Endodermal cell (in vitro differentiated cells): ENCODE results near the gene ACAD10. TPM values are rescaled to one million over a fixed set of nuclear protein-coding genes. Genes with fewer than 3 reads are reported as not detected.

Experiments
- DNase-seq: peaks from one replicate; pipeline ENCODE4 v3.0.0-alpha.2; 2017
- H3K27ac ChIP-seq: 2 replicates; pipeline ENCODE4 v1.5.1; 2013; ENCODE audit warnings: mild to moderate bottlenecking, low read depth, low read length, moderate library complexity
- H3K27me3 ChIP-seq: 2 replicates; pipeline ENCODE4 v1.6.1; 2013; ENCODE audit warnings: mild to moderate bottlenecking, low read length, moderate library complexity; ENCODE audit not compliant: insufficient read depth, control insufficient read depth, poor library complexity, severe bottlenecking
- H3K36me3 ChIP-seq: 2 replicates; pipeline ENCODE4 v1.7.0; 2013; ENCODE audit warnings: mild to moderate bottlenecking, low read length, moderate library complexity; ENCODE audit not compliant: control insufficient read depth, insufficient read depth
- H3K4me1 ChIP-seq: one replicate; pipeline ENCODE4 v1.7.0; 2013; ENCODE audit warnings: low read length; ENCODE audit not compliant: control insufficient read depth, insufficient read depth
- H3K4me3 ChIP-seq: 2 replicates; pipeline ENCODE4 v1.5.1; 2013; ENCODE audit warnings: mild to moderate bottlenecking, low read length, moderate library complexity
- H3K9ac ChIP-seq: 2 replicates; pipeline ENCODE4 v1.6.1; 2013; ENCODE audit warnings: mild to moderate bottlenecking, low read length, moderate library complexity; ENCODE audit not compliant: poor library complexity, severe bottlenecking; ENCODE audit errors: extremely low read depth
- H3K9me3 ChIP-seq: 2 replicates; pipeline ENCODE4 v1.6.1; 2013; ENCODE audit warnings: mild to moderate bottlenecking, low read length, moderate library complexity; ENCODE audit not compliant: control insufficient read depth
- H3K27ac Mint-ChIP-seq: 2 replicates; pipeline ENCODE4 v1.8.0; 2020; ENCODE audit warnings: mixed read lengths
- H3K27me3 Mint-ChIP-seq: 2 replicates; pipeline ENCODE4 v1.8.0; 2021; ENCODE audit warnings: mild to moderate bottlenecking, mixed read lengths; ENCODE audit not compliant: insufficient read depth
- H3K36me3 Mint-ChIP-seq: 2 replicates; pipeline ENCODE4 v1.8.0; 2020; ENCODE audit warnings: low read depth, mixed read lengths
- H3K4me1 Mint-ChIP-seq: 2 replicates; pipeline ENCODE4 v1.8.0; 2020; ENCODE audit warnings: mixed read lengths
- H3K4me3 Mint-ChIP-seq: 2 replicates; pipeline ENCODE4 v1.8.0; 2020; ENCODE audit warnings: mild to moderate bottlenecking, moderate library complexity, mixed read lengths
- H3K9me3 Mint-ChIP-seq: 2 replicates; pipeline ENCODE4 v1.8.0; 2020; ENCODE audit warnings: mild to moderate bottlenecking, mixed read lengths
- CTCF ChIP-seq: fragments of 200-600 bp; sonication (generic); conservative IDR thresholded peaks from 2 replicates; pipeline ENCODE4 v1.5.0; 2021; ENCODE audit warnings: antibody characterized with exemption, mild to moderate bottlenecking
- WGBS, 2 experiments: methylation state at CpG; one replicate each; pipeline versions ENCODE4 v1.1.5 to v1.1.7; 2013; ENCODE audit warnings: missing lambda C conversion rate in 2 of 2, mixed read lengths in 1 of 2; ENCODE audit not compliant: insufficient coverage in 1 of 2, insufficient read length in 1 of 2; 5-methylcytosine and 5-hydroxymethylcytosine counted together
- total RNA-seq, 2 donors: library from RNA; stranded (reverse); fragmentation: NEBNext Ultra II Directional in 1 of 2; extraction: Animal tissue kit (Norgen Biotek cat#: 25700) in 1 of 2; gene quantifications; 2 replicates in 1 of 2; 3 replicates in 1 of 2; pipeline ENCODE4 v1.2.1, GENCODE V29; 2021

Gene ACAD10
- total RNA-seq, 2 donors from 2014 or later = 43.7 to 47.0 TPM

- peaks cover 3% of the 10 kb centered on the region for H3K36me3 ChIP-seq
- Mint-ChIP-seq H3K27me3 (peaks cover 21% of the 10 kb centered on the region), H3K27ac (no peak overlapping the region), H3K4me1 (peaks cover 12% of the 10 kb centered on the region), H3K36me3 (peaks cover 12% of the 10 kb centered on the region), H3K9me3 (peaks cover 12% of the 10 kb centered on the region), H3K4me3 (peak overlapping the region; percentile 84)
- no peaks in the 10 kb centered on the region for H3K4me1 ChIP-seq
- H3K9me3 ChIP-seq = peaks cover 8% of the 10 kb centered on the region
- DNase-seq = no peak
- WGBS, 2 experiments = 90 to 95% methylated on average over 8 to 9 of the region's 9 CpGs
- peak overlapping the region; percentile 91 for H3K4me3 ChIP-seq
- no peak for TF ChIP-seq CTCF
- no peak overlapping the region for H3K27ac ChIP-seq
- H3K9ac ChIP-seq = no peak overlapping the region
- H3K27me3 ChIP-seq = no peaks in the 10 kb centered on the region
These were observed 82.5 kb downstream of the ACAD10 start for GRCh38 chr12:111768159-111768895.

GRCh38 chr12:111769599-111769998 lies 83.7 kb downstream of the ACAD10 start:
- Histone ChIP-seq H3K27ac (no peak overlapping the region), H3K27me3 (no peaks in the 10 kb centered on the region), H3K4me1 (peaks cover 7% of the 10 kb centered on the region), H3K36me3 (peaks cover 3% of the 10 kb centered on the region), H3K9me3 (peaks cover 8% of the 10 kb centered on the region), H3K4me3 (no peak overlapping the region), H3K9ac (no peak overlapping the region)
- peaks cover 17% of the 10 kb centered on the region for H3K27me3 Mint-ChIP-seq
- H3K9me3 Mint-ChIP-seq = peaks cover 12% of the 10 kb centered on the region
- H3K36me3 Mint-ChIP-seq = peaks cover 12% of the 10 kb centered on the region
- no peak for DNase-seq
- TF ChIP-seq CTCF = no peak
- H3K4me1 Mint-ChIP-seq = peaks cover 24% of the 10 kb centered on the region
- 95 to 97% methylated on average over 8 of the region's 8 CpGs for WGBS, 2 experiments
- no peak overlapping the region for H3K4me3 Mint-ChIP-seq
- no peak overlapping the region for H3K27ac Mint-ChIP-seq

DNA sequence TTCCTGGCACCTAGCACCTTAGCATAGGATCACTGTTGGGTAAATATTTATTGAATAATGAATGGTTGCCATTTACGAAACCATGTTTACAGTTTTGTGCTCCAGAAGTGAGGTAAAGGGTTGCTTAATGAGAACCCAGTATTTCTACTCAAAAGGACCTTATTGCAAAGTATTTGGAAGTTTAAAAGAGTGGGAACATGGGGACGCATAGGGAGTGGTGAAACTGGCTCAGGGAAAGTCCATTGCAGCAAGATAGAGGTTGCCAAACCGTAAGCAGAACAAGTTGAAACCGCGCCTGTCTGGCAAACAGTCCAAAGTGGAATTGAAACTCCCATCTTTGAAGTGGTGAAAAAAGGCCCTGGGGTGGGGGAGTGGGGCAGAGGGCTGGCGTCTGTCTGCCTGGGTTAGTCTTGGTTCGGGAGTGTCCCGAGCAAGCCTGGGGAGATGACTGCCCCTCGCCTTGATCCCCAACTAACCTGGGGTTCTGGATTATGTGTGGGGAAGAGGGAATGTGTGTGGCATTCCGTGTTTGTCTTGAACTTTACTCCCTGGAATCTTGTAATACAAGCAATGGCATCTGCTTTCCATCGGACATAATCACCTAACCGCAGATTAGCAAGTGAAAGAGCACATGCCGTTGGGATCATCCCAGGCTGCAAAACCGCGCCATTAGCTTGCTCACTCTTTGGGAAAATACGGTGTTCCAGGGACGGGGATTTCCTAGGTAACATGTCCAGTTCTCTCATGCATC lies 88.1 kb downstream of the ACAD10 start:
- no peak overlapping the region for H3K27ac Mint-ChIP-seq
- peaks cover 10% of the 10 kb centered on the region for H3K36me3 ChIP-seq

More for the DNA sequence above, 88.1 kb downstream of the ACAD10 start:
- peaks cover 36% of the 10 kb centered on the region for H3K4me1 Mint-ChIP-seq
- H3K4me1 ChIP-seq = peaks cover 18% of the 10 kb centered on the region
- no peak overlapping the region for H3K9ac ChIP-seq
- H3K27me3 Mint-ChIP-seq = no peaks in the 10 kb centered on the region
- no peak for DNase-seq
- 86 to 90% methylated on average over 16 to 17 of the region's 17 CpGs for WGBS, 2 experiments
- H3K9me3 Mint-ChIP-seq = no peaks in the 10 kb centered on the region
- H3K4me3 ChIP-seq = no peak overlapping the region
- H3K9me3 ChIP-seq = no peaks in the 10 kb centered on the region
- no peaks in the 10 kb centered on the region for H3K27me3 ChIP-seq
- no peak overlapping the region for H3K4me3 Mint-ChIP-seq
- H3K36me3 Mint-ChIP-seq = peaks cover 27% of the 10 kb centered on the region
- TF ChIP-seq CTCF = no peak
- H3K27ac ChIP-seq = no peak overlapping the region
